Esophagus squamous epithelium (tissue), 4 donors: Measurements from ENCODE around the gene MYO9B.
"Not testable (repeated sequence)": the region's sequence is repeated elsewhere in the genome, so short reads cannot be mapped to it uniquely, and the experiment has no call there.

Source experiments
- POLR2A ChIP-seq, 4 donors: fragments of 450-650 bp; IDR thresholded peaks; one replicate each; pipeline ENCODE4 v1.6.1; 2017; ENCODE audit warnings: antibody characterized with exemption in 4 of 4, mild to moderate bottlenecking in 4 of 4, moderate library complexity in 3 of 4
- TF ChIP-seq, protein P1 (sequence below), 6 experiments: fragments of 450-650 bp in 4 of 6; fragments of 200-600 bp in 2 of 6; sonication (generic) in 2 of 6; IDR thresholded peaks; one replicate each; pipeline ENCODE4 v1.5.1; 2016 to 2019; ENCODE audit warnings: antibody characterized with exemption in 6 of 6, mild to moderate bottlenecking in 4 of 6, moderate library complexity in 4 of 6

DNA sequence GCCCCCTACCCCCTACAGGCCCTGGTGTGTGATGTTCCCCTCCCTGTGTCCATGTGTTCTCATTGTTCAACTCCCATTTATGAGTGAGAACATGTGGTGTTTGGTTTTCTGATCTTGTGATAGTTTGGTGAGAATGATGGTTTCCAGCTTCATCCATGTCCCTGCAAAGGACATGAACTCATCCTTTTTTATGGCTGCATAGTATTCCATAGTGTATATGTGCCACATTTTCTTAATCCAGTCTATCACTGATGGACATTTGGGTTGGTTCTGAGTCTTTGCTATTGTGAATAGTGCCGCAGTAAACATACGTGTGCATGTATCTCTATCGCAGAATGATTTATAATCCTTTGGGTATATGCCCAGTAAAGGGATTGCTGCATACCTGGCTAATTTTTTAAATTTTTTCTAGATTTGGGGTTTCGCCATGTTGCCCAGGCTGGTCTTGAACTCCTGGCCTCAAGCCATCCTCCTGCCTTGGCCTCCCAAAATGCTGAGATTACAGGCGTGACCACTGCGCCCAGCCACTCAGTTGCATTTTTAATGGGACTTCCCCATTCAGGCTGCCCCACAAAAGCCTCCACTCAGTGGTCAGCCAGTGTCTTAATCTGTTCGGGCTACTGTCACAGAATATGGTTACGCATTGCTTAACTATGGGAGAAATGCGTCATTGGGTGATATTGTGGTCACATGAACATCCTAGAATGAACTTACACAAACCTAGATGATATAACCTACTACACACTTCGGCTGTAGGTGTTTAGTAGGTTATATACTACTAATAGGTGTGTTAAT is 62.7 kb downstream of the MYO9B start:
- TF ChIP-seq, protein P1, sequence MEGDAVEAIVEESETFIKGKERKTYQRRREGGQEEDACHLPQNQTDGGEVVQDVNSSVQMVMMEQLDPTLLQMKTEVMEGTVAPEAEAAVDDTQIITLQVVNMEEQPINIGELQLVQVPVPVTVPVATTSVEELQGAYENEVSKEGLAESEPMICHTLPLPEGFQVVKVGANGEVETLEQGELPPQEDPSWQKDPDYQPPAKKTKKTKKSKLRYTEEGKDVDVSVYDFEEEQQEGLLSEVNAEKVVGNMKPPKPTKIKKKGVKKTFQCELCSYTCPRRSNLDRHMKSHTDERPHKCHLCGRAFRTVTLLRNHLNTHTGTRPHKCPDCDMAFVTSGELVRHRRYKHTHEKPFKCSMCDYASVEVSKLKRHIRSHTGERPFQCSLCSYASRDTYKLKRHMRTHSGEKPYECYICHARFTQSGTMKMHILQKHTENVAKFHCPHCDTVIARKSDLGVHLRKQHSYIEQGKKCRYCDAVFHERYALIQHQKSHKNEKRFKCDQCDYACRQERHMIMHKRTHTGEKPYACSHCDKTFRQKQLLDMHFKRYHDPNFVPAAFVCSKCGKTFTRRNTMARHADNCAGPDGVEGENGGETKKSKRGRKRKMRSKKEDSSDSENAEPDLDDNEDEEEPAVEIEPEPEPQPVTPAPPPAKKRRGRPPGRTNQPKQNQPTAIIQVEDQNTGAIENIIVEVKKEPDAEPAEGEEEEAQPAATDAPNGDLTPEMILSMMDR (IDR thresholded peaks at IDR 0.05), result not testable (repeated sequence)
- TF ChIP-seq POLR2A (IDR thresholded peaks at IDR 0.05), result not testable (repeated sequence)
